Measurements from ENCODE around the gene COMMD9.

The COMMD9 gene

GRCh38 chr11:36237391-36237790 is 51.8 kb downstream of the COMMD9 start:
- Histone ChIP-seq H4K20me1 (ENCODE audit: insufficient read depth, low read length) (no peaks in the 10 kb centered on the region), H3K4me2 (ENCODE audit: low read depth, low read length) (no peak overlapping the region), H3K9me2 (replicated peaks; ENCODE audit: insufficient read depth, low read length) (no peaks in the 10 kb centered on the region), H3K9ac (ENCODE audit: low read length) (no peak overlapping the region), H3K79me2 (ENCODE audit: low read length) (no peaks in the 10 kb centered on the region), H3K4me3 (ENCODE audit: low read length) (no peak overlapping the region), H2AFZ (ENCODE audit: low read length) (no peak overlapping the region), H3K27ac (ENCODE audit: low read length) (no peak overlapping the region), H3K4me1 (ENCODE audit: low read length) (no peaks in the 10 kb centered on the region), H3K9me3 (replicated peaks; ENCODE audit: insufficient read depth, low read length) (no peaks in the 10 kb centered on the region), H3K27me3 (replicated peaks; ENCODE audit: insufficient read depth, low read length) (no peaks in the 10 kb centered on the region), H3F3A (ENCODE audit: insufficient read depth, low read length) (no peaks in the 10 kb centered on the region), H3K36me3 (replicated peaks; ENCODE audit: insufficient read depth, low read length) (no peaks in the 10 kb centered on the region)
- TF ChIP-seq EZH2 (optimal IDR thresholded peaks at IDR 0.05; ENCODE audit: low read depth, low read length) (no peak), EZH2phosphoT487 (IDR thresholded peaks at IDR 0.05; ENCODE audit: low read length) (no peak), CTCF (IDR thresholded peaks at IDR 0.05; ENCODE audit: low read length) (no peak)
- DNase-seq = no peak

- Histone ChIP-seq H4K20me1 (ENCODE audit: insufficient read depth, low read length) (no peaks in the 10 kb centered on the region), H3K79me2 (ENCODE audit: low read length) (no peaks in the 10 kb centered on the region), H3K36me3 (replicated peaks; ENCODE audit: insufficient read depth, low read length) (no peaks in the 10 kb centered on the region), H3K4me3 (ENCODE audit: low read length) (no peak overlapping the region), H3K9ac (ENCODE audit: low read length) (no peak overlapping the region), H3K27me3 (replicated peaks; ENCODE audit: insufficient read depth, low read length) (no peaks in the 10 kb centered on the region), H3F3A (ENCODE audit: insufficient read depth, low read length) (no peaks in the 10 kb centered on the region), H3K9me3 (replicated peaks; ENCODE audit: insufficient read depth, low read length) (no peaks in the 10 kb centered on the region; the same call in 1 of the 2 replicates), H3K27ac (ENCODE audit: low read length) (no peak overlapping the region), H3K4me2 (ENCODE audit: low read depth, low read length) (no peak overlapping the region), H2AFZ (ENCODE audit: low read length) (no peak overlapping the region), H3K4me1 (ENCODE audit: low read length) (no peaks in the 10 kb centered on the region), H3K9me2 (replicated peaks; ENCODE audit: insufficient read depth, low read length) (no peaks in the 10 kb centered on the region)
- no peak for DNase-seq
- TF ChIP-seq CTCF (IDR thresholded peaks at IDR 0.05; ENCODE audit: low read length) (no peak), EZH2 (optimal IDR thresholded peaks at IDR 0.05; ENCODE audit: low read depth, low read length) (no peak), EZH2phosphoT487 (IDR thresholded peaks at IDR 0.05; ENCODE audit: low read length) (no peak)
Observed at GRCh38 chr11:36235750-36236149, 53.5 kb downstream of the COMMD9 start.

GRCh38 chr11:36234825-36235224 is 54.4 kb downstream of the COMMD9 start:
- H3K36me3 ChIP-seq (replicated peaks; ENCODE audit: insufficient read depth, low read length) = no peaks in the 10 kb centered on the region
- no peak overlapping the region for H3K4me3 ChIP-seq (ENCODE audit: low read length)
- no peaks in the 10 kb centered on the region for H3K79me2 ChIP-seq (ENCODE audit: low read length)
- H4K20me1 ChIP-seq (ENCODE audit: insufficient read depth, low read length) = no peaks in the 10 kb centered on the region
- DNase-seq = no peak
- no peak overlapping the region for H3K27ac ChIP-seq (ENCODE audit: low read length)
- no peak overlapping the region for H3K9ac ChIP-seq (ENCODE audit: low read length)
- H3K4me1 ChIP-seq (ENCODE audit: low read length) = no peaks in the 10 kb centered on the region
- H3K9me2 ChIP-seq (replicated peaks; ENCODE audit: insufficient read depth, low read length) = no peaks in the 10 kb centered on the region
- no peak for TF ChIP-seq EZH2phosphoT487 (IDR thresholded peaks at IDR 0.05; ENCODE audit: low read length)
- no peak for TF ChIP-seq CTCF (IDR thresholded peaks at IDR 0.05; ENCODE audit: low read length)
- no peak for TF ChIP-seq EZH2 (optimal IDR thresholded peaks at IDR 0.05; ENCODE audit: low read depth, low read length)
- H3F3A ChIP-seq (ENCODE audit: insufficient read depth, low read length) = no peaks in the 10 kb centered on the region
- no peaks in the 10 kb centered on the region; the same call in 1 of the 2 replicates for H3K9me3 ChIP-seq (replicated peaks; ENCODE audit: insufficient read depth, low read length)
- no peak overlapping the region for H2AFZ ChIP-seq (ENCODE audit: low read length)
- no peaks in the 10 kb centered on the region for H3K27me3 ChIP-seq (replicated peaks; ENCODE audit: insufficient read depth, low read length)
- H3K4me2 ChIP-seq (ENCODE audit: low read depth, low read length) = no peak overlapping the region

All from MM.1S (cell line).